Esophagus (tissue), 2 donors: ENCODE results near the gene STAT3. TPM values are rescaled to one million over a fixed set of nuclear protein-coding genes. Genes with fewer than 3 reads are reported as not detected.

Source experiments
- H3K27ac ChIP-seq, 2 donors: one replicate each; pipeline ENCODE4 v1.5.1; 2013; ENCODE audit warnings: low read depth in 2 of 2, mild to moderate bottlenecking in 2 of 2, inconsistent platforms in 1 of 2, low read length in 1 of 2, moderate library complexity in 1 of 2
- H3K27me3 ChIP-seq, 2 donors: one replicate each; pipeline ENCODE4 v1.6.1; 2013; ENCODE audit warnings: low read length in 2 of 2, control low read depth in 1 of 2, mild to moderate bottlenecking in 1 of 2; ENCODE audit not compliant: insufficient read depth in 2 of 2, control insufficient read depth in 1 of 2
- H3K36me3 ChIP-seq, 2 donors: one replicate each; pipeline ENCODE4 v1.6.1; 2013; ENCODE audit warnings: low read length in 1 of 2; ENCODE audit not compliant: control insufficient read depth in 2 of 2, insufficient read depth in 2 of 2
- H3K4me1 ChIP-seq, 2 donors: one replicate each; pipeline ENCODE4 v1.6.1; 2013; ENCODE audit warnings: low read length in 1 of 2; ENCODE audit not compliant: control insufficient read depth in 2 of 2, insufficient read depth in 2 of 2
- H3K4me3 ChIP-seq, 2 donors: one replicate each; pipeline ENCODE4 v1.5.1; 2013; ENCODE audit warnings: low read length in 2 of 2, mild to moderate bottlenecking in 2 of 2, low read depth in 1 of 2, moderate library complexity in 1 of 2
- H3K9me3 ChIP-seq, 2 donors: one replicate each; pipeline ENCODE4 v1.6.1; 2013; ENCODE audit warnings: mild to moderate bottlenecking in 2 of 2, low read depth in 1 of 2, low read length in 1 of 2, moderate library complexity in 1 of 2; ENCODE audit not compliant: control insufficient read depth in 2 of 2, insufficient read depth in 1 of 2
- WGBS, 2 donors: extraction: QIAGEN DNeasy Blood & Tissue Kit; methylation state at CpG; one replicate each; pipeline ENCODE4 v1.1.7; 2013; 5-methylcytosine and 5-hydroxymethylcytosine counted together
- polyA plus RNA-seq, 2 donors: library from polyadenylated mRNA; stranded (reverse); fragments of 200-250 nt; gene quantifications; one replicate each; pipeline ENCODE4 v1.2.3, GENCODE V29; 2013
- donor health status: healthy with polysubstance abuse.
- donor health status: Bipolar disorder and iron deficiency.

The STAT3 gene
- polyA plus RNA-seq, 2 donors: 30.8 to 64.2 TPM

DNA sequence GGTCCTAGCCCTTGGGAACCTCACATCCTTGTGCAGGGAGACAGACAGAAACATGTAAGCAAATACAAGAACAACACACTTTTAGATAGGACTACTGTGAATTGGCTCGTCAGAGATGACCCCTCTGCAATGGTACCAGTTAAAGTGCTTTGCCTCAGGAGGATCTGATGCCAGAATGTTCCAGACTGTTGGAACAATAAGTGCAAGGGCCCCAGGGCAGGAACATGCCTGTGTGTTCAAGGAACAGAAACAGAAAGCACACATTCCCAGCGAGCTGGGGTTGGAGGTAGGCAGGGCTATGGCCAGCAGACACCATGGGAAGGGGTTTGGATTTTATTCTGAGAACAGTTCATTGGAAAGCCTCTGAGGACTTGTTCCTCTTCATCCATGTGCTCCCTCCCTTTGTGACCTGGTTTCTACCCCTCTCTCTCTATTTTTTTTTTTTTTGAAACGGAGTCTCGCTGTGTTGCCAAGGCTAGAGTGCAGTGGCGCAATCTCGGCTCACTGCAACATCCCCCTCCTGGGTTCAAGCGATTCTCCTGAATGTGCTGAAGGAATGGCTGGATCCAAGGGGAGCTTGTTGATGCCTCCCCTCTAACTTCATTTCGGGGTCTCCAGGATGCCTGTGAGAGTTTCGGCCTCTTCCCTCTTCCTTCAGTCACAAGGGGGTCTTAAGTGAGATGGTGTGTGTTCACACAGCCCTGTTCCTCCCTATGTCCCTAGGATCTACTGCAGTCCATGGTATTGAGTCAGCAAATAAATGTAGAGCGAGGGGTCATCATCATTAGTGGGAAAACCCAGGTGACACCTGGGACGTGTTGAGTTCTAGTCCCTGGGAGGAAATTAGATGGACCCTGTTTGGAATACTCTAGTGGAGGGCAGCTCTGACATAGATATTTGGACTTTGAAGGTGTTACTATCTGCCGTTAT is 93.5 kb downstream of the STAT3 start:
- Histone ChIP-seq H3K27ac (no peak overlapping the region), H3K27me3 (no peaks in the 10 kb centered on the region), H3K4me3 (no peak overlapping the region), H3K4me1 (peaks cover 0 to 2% of the 10 kb centered on the region in 2 donors), H3K9me3 (no peaks in the 10 kb centered on the region), H3K36me3 (peaks cover 3 to 5% of the 10 kb centered on the region in 2 donors)
- WGBS, 2 donors: 84 to 88% methylated on average over 12 of the region's 12 CpGs

DNA sequence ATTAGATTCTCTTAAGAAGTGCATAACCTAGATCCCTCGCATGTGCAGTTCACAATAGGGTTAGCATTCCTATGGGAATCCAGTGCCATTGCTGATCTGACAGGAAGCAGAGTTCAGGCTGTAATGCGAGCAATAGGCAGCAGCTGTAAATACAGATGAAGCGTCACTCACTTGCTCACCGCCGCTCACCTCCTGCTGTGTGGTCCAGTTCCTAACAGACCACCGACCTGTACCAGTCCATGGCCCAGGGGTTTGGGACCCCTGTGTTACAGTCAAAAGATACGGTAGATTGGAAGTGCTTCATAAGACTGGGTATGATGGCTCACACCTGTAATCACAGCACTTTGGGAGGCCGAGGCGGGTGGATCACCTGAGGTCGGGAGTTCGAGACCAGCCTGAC is 97.1 kb downstream of the STAT3 start:
- Histone ChIP-seq H3K4me1 (peaks cover 13 to 20% of the 10 kb centered on the region in 2 donors), H3K27me3 (no peaks in the 10 kb centered on the region), H3K4me3 (no peak overlapping the region), H3K9me3 (no peaks in the 10 kb centered on the region), H3K36me3 (peaks cover 3 to 5% of the 10 kb centered on the region in 2 donors), H3K27ac (no peak overlapping the region)
- WGBS, 2 donors: 89 to 91% methylated on average over 11 of the region's 11 CpGs

DNA sequence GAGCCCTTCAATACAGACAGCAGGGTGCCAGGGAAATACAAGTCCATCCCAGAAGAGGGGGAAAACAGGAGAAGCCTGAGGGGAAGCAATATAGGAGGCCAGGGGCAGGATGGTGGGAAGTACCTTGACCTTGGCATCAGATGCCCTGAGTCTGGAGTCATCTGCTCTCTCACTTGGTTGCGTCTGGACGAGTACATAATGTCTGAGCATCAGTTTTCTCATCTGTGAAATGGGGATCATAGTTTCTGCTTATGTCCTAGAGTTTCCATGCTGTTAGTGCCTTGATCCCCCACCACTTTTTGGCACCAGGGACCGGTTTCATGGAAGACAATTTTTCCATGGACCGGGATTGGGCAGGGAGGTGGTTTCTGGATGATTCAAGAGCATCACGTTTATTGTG is 97.7 kb downstream of the STAT3 start:
- H3K9me3 ChIP-seq: no peaks in the 10 kb centered on the region
- H3K36me3 ChIP-seq: peaks cover under 1 to 3% of the 10 kb centered on the region in 2 donors
- H3K4me1 ChIP-seq: peaks cover 13 to 21% of the 10 kb centered on the region in 2 donors
- 78 to 79% methylated on average over 5 of the region's 5 CpGs for WGBS, 2 donors
- no peak overlapping the region for H3K4me3 ChIP-seq
- H3K27me3 ChIP-seq: no peaks in the 10 kb centered on the region
- no peak overlapping the region for H3K27ac ChIP-seq

DNA sequence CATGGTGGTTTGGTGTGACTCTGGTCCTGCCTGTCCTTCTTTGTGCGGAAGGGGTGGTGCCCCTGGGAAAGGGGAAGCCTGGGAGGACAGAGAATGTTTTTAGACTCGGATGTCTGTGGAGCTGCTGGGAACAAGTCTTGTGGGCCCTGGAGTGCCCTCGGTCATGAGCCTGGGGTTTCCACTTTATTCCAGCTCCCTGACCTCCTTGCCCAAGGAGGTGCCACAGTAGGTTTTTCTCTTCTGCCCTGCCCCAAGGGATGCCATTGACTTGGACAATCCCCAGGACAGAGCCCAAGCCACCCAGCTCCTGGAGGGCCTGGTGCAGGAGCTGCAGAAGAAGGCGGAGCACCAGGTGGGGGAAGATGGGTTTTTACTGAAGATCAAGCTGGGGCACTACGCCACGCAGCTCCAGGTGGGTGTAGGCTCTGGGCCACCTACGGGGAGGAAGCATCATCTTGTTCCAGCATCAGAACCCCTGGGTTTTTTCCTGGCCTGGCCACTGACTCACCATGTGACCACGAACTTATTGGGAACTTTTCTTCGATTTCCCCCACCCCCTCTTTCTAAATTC is 98.5 kb downstream of the STAT3 start:
- H3K27me3 ChIP-seq: no peaks in the 10 kb centered on the region
- 72 to 78% methylated on average over 9 of the region's 9 CpGs for WGBS, 2 donors
- H3K9me3 ChIP-seq: no peaks in the 10 kb centered on the region
- peak overlapping the region; percentile 88 to 90 for H3K27ac ChIP-seq
- peak overlapping the region in 1 of 2 donors; percentile 64 for H3K4me3 ChIP-seq
- no peaks in the 10 kb centered on the region for H3K36me3 ChIP-seq
- peaks cover 13 to 21% of the 10 kb centered on the region in 2 donors for H3K4me1 ChIP-seq

DNA sequence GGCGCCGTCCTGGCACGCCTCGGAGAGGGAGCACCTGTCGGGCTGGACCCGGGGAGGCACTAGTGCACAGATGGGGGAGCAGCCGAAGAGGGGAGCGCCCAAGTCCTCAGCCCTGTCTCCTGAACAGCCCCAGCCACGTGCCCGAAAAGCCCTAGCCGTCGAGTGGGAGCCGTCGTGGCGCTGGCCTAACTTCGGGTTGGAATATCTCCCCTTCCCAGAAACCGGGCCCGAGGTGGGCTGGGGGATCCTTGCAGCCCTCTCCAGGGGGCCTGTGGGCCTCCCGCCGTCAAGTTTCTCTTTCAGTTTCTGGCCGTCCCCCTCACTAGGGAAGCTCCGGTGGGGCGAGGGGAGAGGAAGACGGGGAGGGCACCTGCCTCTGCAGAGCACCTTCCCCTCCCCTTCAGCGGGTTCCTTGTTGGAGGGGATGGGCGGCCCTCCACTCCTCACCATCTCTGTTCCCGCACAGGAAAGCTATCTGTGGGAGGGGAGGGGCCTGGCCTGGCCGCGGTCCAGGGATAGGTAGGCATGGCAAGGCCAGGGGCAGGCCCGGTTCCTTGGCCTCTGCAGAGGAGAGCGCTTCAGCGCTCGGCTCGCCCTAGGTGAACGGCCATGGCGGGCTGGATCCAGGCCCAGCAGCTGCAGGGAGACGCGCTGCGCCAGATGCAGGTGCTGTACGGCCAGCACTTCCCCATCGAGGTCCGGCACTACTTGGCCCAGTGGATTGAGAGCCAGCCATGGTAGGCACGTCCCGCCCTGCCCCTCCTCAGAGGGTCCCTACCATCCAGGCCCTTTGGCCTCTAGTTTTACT is 99.2 kb downstream of the STAT3 start:
- H3K36me3 ChIP-seq: no peaks in the 10 kb centered on the region
- WGBS, 2 donors: 32 to 41% methylated on average over 42 to 44 of the region's 44 CpGs
- no peaks in the 10 kb centered on the region for H3K27me3 ChIP-seq
- H3K27ac ChIP-seq: peak overlapping the region; percentile 88 to 90
- no peaks in the 10 kb centered on the region for H3K9me3 ChIP-seq
- H3K4me3 ChIP-seq: peak overlapping the region; percentile 64 to 65
- peaks cover 12 to 21% of the 10 kb centered on the region in 2 donors for H3K4me1 ChIP-seq

DNA sequence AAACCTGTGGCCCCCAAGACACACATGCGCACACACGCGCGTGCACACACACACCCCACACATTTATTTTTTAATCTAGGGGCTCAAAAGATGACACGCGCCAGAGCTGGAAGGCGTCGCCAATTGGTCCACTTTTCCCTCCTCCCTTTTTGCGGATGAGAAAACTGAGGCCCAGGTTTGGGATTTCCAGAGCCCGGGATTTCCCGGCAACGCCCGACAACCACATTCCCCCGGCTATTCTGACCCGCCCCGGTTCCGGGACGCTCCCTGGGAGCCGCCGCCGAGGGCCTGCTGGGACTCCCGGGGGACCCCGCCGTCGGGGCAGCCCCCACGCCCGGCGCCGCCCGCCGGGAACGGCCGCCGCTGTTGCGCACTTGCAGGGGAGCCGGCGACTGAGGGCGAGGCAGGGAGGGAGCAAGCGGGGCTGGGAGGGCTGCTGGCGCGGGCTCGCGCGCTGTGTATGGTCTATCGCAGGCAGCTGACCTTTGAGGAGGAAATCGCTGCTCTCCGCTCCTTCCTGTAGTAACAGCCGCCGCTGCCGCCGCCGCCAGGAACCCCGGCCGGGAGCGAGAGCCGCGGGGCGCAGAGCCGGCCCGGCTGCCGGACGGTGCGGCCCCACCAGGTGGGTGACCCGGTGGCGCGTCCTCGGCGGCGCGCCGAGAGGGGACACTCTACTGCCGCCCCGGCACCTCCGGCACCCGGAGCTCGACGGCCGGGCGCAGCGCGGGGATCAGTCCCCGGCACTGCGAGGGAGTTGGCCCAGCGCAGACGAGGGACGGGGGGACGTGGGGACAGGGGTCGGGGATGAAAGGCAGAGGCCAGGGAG is 100.1 kb downstream of the STAT3 start, which contains the start of gene STAT5A:
Gene STAT5A (plus strand): TSS at position 522 of the 826 bp plus-strand sequence. CDS start 914 bp downstream, outside the sequence.
- no peaks in the 10 kb centered on the region for H3K27me3 ChIP-seq
- H3K4me1 ChIP-seq: peaks cover 14 to 21% of the 10 kb centered on the region in 2 donors
- 3 to 5% methylated on average over 59 to 88 of the region's 88 CpGs for WGBS, 2 donors
- H3K9me3 ChIP-seq: no peaks in the 10 kb centered on the region
- peak within 1 kb of the TSS; percentile 88 to 90 for H3K27ac ChIP-seq
- no peaks in the 10 kb centered on the region for H3K36me3 ChIP-seq
- peak within 1 kb of the TSS; percentile 64 to 65 for H3K4me3 ChIP-seq

DNA sequence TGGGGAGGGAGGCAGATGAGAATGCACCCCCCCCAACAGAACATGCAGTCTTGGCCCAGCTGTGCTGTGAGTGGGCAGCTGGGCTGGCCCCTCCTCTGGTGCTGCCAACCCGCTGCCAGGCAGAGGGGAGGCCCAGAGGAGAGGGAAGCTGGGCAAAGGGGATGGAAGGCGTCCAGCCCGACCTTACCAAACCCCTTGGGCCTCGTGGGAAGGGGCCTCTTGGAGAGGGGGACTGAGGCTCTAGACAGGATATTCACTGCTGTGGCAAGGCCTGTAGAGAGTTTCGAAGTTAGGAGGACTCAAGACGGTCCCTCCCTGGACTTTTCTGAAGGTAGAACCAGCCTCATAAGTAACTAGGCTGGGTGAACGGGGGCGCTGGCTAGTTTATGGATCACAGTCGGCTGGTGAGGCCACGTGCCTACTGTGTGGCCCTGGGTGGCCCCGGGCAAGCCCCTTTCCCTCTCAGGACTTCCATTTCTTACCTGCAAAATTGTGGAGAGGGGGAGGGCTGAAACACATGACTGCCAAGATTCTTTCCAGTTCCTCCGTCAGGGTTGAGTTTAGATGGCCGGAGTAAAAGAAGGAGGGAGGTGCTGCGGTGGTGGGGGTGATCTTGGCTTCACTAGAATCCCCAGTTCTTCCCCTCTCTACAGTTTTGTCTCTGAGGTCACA is 100.8 kb downstream of the STAT3 start:
- Histone ChIP-seq H3K27me3 (no peaks in the 10 kb centered on the region), H3K9me3 (no peaks in the 10 kb centered on the region), H3K27ac (peak overlapping the region; percentile 88 to 90), H3K36me3 (no peaks in the 10 kb centered on the region), H3K4me1 (peaks cover 15 to 21% of the 10 kb centered on the region in 2 donors), H3K4me3 (peak overlapping the region; percentile 64 to 65)
- WGBS, 2 donors: 17 to 26% methylated on average over 14 of the region's 14 CpGs

DNA sequence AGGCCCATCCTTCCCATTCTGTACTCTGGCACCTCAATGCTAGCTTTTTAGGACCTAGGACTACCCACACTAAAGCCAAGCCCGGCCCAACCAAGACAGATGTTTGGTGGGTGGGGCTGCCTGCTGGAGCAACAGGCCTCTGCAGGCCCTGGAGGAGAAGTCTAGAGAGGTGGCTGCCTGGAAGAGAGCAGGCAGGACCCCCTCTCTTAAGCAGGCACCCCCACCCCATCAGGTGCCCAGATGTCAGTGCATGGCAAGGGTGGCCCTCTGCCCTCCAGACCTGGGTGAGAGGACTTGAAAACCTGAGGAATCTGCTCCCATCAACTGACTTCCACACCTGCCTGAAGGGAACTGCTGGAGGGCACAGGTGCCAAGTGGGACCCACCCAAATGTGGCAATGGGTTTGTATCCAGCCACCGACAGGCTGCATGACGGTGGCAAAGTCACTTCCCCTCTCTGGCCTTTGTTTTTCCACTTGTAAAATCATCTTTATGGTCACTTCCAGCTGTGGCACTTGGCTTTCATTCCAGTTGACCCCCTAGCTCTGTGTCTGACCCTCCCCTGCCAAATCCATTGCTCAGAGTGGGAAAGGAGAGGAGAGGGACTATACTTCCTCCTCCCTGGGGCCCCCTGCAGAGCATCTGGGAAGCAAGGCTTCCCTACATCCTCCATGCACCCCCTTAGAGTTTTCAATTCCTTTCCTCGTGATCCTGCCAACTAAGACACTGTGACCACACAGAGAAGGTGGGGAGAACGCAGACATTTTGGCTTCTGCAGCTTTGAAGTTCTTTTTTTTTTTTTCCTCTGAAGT is 101.6 kb downstream of the STAT3 start:
- peak overlapping the region; percentile 30 to 44 for H3K27ac ChIP-seq
- H3K4me3 ChIP-seq: no peak overlapping the region
- H3K4me1 ChIP-seq: peaks cover 15 to 21% of the 10 kb centered on the region in 2 donors

More for the DNA sequence above, 101.6 kb downstream of the STAT3 start:
- H3K27me3 ChIP-seq: no peaks in the 10 kb centered on the region
- H3K36me3 ChIP-seq: no peaks in the 10 kb centered on the region
- no peaks in the 10 kb centered on the region for H3K9me3 ChIP-seq
- WGBS, 2 donors: 22 to 38% methylated on average over 5 of the region's 5 CpGs
